Large intestine (tissue), 3 donors: Measurements from ENCODE around the gene TOP2A. TPM values are rescaled to one million over a fixed set of nuclear protein-coding genes. Genes with fewer than 3 reads are reported as not detected.

Source experiments
- DNase-seq, 2 donors: peaks; one replicate each; pipeline versions ENCODE4 v3.0.0 to v3.0.0-alpha.2; 2013
- H3K27ac ChIP-seq: one replicate; pipeline ENCODE4 v1.5.1; 2013; ENCODE audit warnings: low read length
- H3K27me3 ChIP-seq: 2 replicates; pipeline ENCODE4 v1.6.1; 2013; ENCODE audit warnings: low read length; ENCODE audit not compliant: control insufficient read depth, insufficient read depth
- H3K36me3 ChIP-seq: 2 replicates; pipeline ENCODE4 v1.6.1; 2013; ENCODE audit warnings: low read length; ENCODE audit not compliant: control insufficient read depth, insufficient read depth
- H3K4me1 ChIP-seq: one replicate; pipeline ENCODE4 v1.6.1; 2013; ENCODE audit warnings: low read length; ENCODE audit not compliant: control insufficient read depth, insufficient read depth
- H3K4me3 ChIP-seq: one replicate; pipeline ENCODE4 v1.5.1; 2013; ENCODE audit warnings: low read length
- H3K9me3 ChIP-seq: one replicate; pipeline ENCODE4 v1.6.1; 2013; ENCODE audit warnings: mild to moderate bottlenecking, low read depth, low read length, moderate library complexity; ENCODE audit not compliant: control insufficient read depth
- WGBS: methylation state at CpG from one replicate; pipeline ENCODE4 v1.1.5; 2013; ENCODE audit warnings: low lambda C conversion rate; ENCODE audit not compliant: insufficient coverage; 5-methylcytosine and 5-hydroxymethylcytosine counted together
- polyA plus RNA-seq: library from polyadenylated mRNA; unstranded; fragments of 120-200 nt; gene quantifications from one replicate; pipeline ENCODE4 v1.2.1, GENCODE V29; 2013

The TOP2A gene
- polyA plus RNA-seq, 1 donor, result 68.4 TPM

DNA sequence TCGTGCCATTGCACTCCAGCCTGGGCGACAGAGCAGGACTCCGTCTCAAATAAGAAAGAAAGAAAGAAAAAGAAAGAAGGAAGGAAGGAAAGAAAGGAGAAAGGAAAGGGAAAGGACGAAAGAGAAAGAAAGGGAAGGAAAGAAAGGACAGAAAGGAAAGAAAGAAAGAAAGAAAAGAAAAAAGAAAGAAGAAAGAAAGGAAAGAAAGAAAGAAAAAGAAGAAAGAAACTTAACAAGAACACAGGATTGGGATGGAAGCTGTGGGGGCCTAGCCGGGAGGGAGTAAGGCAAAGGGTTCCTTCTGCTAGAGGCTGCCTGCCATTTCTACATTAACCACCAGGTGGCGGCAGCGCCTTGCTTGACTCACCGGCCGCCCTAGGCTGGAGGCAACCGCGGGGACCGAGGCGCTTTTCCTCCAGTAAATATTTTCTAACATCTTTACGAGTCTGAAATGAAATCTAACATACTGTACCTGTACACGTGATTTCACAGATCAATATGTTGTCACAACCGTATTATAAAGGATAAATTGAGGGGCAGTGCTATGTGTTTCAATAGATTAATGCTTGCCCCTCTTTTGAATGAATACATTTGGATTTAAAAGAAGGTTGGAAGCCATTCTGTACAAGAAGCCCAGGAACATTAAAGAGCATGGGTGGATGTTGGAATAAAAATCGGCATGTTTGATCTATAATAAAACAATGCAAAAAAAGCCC is 59.2 kb downstream of the TOP2A start:
- Histone ChIP-seq H3K36me3 (peaks cover 35% of the 10 kb centered on the region), H3K4me1 (peaks cover 15% of the 10 kb centered on the region), H3K27me3 (peaks cover 24% of the 10 kb centered on the region), H3K27ac (no peak overlapping the region), H3K9me3 (no peaks in the 10 kb centered on the region), H3K4me3 (no peak overlapping the region)
- 65% methylated on average over 4 of the region's 17 CpGs for WGBS
- peak; percentile 74 to 77 for DNase-seq

DNA sequence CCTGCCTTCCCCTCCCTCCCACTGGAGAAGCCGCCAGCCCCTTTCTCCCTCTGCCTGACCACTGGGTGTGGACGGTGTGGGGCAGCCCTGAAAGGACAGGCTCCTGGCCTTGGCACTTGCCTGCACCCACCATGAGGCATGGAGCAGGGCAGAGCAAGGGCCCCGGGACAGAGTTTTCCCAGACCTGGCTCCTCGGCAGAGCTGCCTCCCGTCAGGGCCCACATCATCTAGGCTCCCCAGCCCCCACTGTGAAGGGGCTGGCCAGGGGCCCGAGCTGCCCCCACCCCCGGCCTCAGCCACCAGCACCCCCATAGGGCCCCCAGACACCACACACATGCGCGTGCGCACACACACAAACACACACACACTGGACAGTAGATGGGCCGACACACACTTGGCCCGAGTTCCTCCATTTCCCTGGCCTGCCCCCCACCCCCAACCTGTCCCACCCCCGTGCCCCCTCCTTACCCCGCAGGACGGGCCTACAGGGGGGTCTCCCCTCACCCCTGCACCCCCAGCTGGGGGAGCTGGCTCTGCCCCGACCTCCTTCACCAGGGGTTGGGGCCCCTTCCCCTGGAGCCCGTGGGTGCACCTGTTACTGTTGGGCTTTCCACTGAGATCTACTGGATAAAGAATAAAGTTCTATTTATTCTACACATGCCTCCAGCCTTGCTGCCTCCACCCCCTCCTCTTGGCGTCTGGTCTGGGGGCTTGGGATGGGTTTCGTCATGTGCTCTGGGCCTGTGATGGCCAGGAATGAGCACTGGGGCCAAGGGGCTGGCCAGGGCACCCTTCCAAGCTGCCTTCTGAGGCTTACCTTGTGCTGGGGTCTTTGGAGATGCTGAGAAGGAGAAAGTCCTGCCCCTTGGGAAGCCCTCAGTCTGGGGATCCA is 60.5 kb downstream of the TOP2A start:
- H3K9me3 ChIP-seq, result no peaks in the 10 kb centered on the region
- no CpG with 5 or more reads among the region's 19 CpGs for WGBS
- no peak overlapping the region for H3K27ac ChIP-seq
- peaks cover 18% of the 10 kb centered on the region for H3K27me3 ChIP-seq
- H3K36me3 ChIP-seq, result peaks cover 47% of the 10 kb centered on the region
- DNase-seq, result no peak
- peaks cover 21% of the 10 kb centered on the region for H3K4me1 ChIP-seq
- H3K4me3 ChIP-seq, result no peak overlapping the region

DNA sequence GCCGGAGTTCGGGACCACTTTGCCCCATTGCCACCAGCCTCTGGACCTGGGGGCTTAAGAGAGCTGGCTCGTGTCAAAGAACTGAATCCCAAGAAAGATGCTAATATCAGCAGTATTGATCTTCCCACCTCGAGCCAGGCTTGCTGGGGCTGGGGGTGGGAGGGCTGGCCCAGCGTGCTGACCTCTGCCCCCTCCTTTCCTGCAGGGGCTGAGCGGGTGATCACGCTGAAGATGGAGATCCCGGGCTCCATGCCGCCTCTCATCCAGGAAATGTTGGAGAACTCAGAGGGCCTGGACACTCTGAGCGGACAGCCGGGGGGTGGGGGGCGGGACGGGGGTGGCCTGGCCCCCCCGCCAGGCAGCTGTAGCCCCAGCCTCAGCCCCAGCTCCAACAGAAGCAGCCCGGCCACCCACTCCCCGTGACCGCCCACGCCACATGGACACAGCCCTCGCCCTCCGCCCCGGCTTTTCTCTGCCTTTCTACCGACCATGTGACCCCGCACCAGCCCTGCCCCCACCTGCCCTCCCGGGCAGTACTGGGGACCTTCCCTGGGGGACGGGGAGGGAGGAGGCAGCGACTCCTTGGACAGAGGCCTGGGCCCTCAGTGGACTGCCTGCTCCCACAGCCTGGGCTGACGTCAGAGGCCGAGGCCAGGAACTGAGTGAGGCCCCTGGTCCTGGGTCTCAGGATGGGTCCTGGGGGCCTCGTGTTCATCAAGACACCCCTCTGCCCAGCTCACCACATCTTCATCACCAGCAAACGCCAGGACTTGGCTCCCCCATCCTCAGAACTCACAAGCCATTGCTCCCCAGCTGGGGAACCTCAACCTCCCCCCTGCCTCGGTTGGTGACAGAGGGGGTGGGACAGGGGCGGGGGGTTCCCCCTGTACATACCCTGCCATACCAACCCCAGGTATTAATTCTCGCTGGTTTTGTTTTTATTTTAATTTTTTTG is 61.6 kb downstream of the TOP2A start:
- Histone ChIP-seq H3K27ac (no peak overlapping the region), H3K27me3 (peaks cover 8% of the 10 kb centered on the region), H3K36me3 (peaks cover 59% of the 10 kb centered on the region), H3K4me1 (peaks cover 32% of the 10 kb centered on the region), H3K4me3 (no peak overlapping the region), H3K9me3 (no peaks in the 10 kb centered on the region)
- DNase-seq, result no peak
- WGBS, result 80% methylated on average over 1 of the region's 33 CpGs

DNA sequence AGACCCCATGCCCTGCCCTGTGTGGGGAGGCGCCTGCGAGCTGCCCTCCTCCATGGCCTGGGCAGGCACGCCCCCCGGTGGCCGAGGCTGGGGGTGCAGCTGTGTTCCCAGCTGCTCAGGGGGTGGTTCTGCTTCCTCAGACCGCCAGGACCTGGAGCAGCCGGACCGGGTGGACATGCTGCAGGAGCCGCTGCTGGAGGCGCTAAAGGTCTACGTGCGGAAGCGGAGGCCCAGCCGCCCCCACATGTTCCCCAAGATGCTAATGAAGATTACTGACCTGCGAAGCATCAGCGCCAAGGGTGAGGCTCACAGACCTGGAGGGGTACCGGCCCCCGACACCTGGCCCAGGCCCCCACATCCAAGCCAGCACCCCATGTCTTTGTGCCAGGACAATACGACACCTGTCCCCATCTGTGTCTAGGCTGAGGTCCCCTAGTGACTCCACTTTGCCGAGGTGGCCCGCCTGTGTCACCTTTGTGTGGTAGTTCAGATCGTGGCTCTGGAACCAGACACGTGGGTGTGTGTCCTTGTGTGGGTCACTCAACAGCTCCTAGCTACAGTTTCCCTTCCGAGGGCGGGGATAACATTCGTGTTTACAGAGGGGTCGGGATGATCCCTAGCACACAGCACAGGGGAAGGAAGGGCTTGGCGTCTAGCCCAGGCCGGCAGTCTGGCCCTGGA is 62.4 kb downstream of the TOP2A start:
- WGBS, result no CpG with 5 or more reads among the region's 29 CpGs
- H3K27me3 ChIP-seq, result peaks cover 2% of the 10 kb centered on the region
- no peaks in the 10 kb centered on the region for H3K9me3 ChIP-seq
- peak in 1 of 2 donors; percentile 48 for DNase-seq
- H3K4me3 ChIP-seq, result no peak overlapping the region
- peaks cover 36% of the 10 kb centered on the region for H3K4me1 ChIP-seq
- no peak overlapping the region for H3K27ac ChIP-seq
- peaks cover 66% of the 10 kb centered on the region for H3K36me3 ChIP-seq

DNA sequence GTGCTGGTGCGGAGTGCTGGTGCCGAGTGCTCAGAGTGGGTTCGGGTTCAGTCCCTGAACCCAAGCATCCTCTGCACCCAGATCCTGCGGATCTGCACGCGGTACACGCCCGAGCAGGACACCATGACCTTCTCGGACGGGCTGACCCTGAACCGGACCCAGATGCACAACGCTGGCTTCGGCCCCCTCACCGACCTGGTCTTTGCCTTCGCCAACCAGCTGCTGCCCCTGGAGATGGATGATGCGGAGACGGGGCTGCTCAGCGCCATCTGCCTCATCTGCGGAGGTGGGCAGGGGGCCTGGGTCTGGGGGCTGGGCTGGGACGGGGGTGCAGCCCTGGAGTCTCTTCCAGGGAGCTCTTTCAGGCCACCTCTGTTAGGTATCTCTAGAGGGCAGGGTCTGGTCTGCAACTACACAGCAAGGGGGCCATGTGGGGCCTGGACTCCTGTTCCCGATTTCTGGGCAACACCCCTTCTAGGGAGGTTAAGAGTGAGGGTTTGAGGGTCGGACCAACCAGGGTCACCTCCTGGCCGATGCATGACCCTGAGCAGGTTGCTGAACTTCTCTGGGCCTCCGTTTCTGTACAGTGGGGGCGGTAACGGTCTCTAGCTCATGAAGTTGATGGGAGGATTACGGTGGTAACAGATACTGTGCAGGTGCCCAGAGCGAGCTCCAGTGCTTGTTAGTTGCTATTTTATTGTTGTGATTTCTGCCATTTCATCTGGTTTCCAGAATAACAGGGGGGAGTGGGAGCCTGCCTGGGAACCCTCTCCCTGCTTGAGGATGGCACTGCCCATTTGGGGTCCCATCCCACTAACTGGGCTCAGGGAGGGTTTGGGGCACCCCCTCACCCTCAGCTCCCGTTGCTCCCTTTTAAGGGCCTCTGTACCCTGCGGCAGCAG is 63.2 kb downstream of the TOP2A start:
- Histone ChIP-seq H3K36me3 (peaks cover 74% of the 10 kb centered on the region), H3K27ac (no peak overlapping the region), H3K4me3 (no peak overlapping the region), H3K9me3 (no peaks in the 10 kb centered on the region), H3K4me1 (peaks cover 44% of the 10 kb centered on the region), H3K27me3 (no peaks in the 10 kb centered on the region)
- DNase-seq, result no peak
- no CpG with 5 or more reads among the region's 30 CpGs for WGBS

DNA sequence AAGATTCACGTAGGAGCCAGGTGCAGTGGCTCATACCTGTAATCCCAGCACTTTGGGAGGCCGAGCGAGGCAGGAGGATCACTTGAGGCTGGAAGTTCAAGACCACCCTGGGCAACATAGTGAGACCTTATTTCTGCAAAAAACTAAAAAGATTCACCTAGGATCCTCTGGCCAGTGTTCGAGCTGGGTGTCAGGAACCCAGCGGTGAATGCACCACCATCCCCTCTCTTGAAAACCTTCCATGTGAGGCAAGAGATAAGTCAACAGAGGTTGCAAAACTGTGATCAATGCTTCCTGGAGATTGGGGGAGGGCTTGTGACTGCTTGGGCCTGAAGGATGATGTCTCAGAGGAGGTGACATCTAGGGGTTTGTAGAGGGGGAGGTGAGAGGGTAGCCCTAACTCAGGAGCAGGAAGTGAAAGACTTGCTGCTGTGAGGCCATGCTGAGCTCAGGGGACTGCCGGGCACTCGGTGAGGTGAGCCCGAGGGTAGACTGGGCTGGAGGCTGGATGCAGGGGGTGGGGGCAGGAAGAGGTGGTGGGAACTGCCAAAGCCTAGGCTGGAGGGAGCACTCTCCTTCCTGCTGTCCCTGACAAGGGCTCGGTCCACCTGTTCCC is 64.8 kb downstream of the TOP2A start:
- H3K9me3 ChIP-seq, result no peaks in the 10 kb centered on the region
- WGBS, result no CpG with 5 or more reads among the region's 9 CpGs
- H3K27me3 ChIP-seq, result no peaks in the 10 kb centered on the region
- peaks cover 59% of the 10 kb centered on the region for H3K4me1 ChIP-seq
- H3K4me3 ChIP-seq, result no peak overlapping the region
- peaks cover 88% of the 10 kb centered on the region for H3K36me3 ChIP-seq
- DNase-seq, result no peak
- H3K27ac ChIP-seq, result no peak overlapping the region

DNA sequence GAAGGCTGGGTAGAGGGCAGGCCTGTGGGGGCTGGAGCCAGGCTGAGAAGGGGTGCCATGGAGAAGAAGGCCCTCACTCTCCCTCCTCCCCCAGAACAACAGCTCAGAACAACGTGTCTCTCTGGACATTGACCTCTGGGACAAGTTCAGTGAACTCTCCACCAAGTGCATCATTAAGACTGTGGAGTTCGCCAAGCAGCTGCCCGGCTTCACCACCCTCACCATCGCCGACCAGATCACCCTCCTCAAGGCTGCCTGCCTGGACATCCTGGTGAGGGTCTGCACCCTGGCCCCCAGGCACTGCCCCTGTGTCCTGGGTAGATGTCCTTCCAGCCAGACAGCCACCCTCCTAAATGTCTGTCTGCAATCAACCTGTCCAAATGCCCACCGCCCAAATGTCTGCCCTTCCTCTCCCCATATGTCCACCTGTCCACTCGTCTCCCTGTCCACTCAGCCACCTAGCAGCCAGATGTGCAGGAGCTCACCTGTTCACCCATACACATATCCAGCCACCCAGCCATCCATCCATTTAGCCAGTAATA is 65.4 kb downstream of the TOP2A start:
- WGBS, result no CpG with 5 or more reads among the region's 7 CpGs
- H3K27ac ChIP-seq, result peak overlapping the region; percentile 46
- H3K4me1 ChIP-seq, result peaks cover 65% of the 10 kb centered on the region
- H3K4me3 ChIP-seq, result no peak overlapping the region
- peaks cover 90% of the 10 kb centered on the region for H3K36me3 ChIP-seq
- H3K9me3 ChIP-seq, result no peaks in the 10 kb centered on the region
- DNase-seq, result peak in 1 of 2 donors; percentile 67
- no peaks in the 10 kb centered on the region for H3K27me3 ChIP-seq

DNA sequence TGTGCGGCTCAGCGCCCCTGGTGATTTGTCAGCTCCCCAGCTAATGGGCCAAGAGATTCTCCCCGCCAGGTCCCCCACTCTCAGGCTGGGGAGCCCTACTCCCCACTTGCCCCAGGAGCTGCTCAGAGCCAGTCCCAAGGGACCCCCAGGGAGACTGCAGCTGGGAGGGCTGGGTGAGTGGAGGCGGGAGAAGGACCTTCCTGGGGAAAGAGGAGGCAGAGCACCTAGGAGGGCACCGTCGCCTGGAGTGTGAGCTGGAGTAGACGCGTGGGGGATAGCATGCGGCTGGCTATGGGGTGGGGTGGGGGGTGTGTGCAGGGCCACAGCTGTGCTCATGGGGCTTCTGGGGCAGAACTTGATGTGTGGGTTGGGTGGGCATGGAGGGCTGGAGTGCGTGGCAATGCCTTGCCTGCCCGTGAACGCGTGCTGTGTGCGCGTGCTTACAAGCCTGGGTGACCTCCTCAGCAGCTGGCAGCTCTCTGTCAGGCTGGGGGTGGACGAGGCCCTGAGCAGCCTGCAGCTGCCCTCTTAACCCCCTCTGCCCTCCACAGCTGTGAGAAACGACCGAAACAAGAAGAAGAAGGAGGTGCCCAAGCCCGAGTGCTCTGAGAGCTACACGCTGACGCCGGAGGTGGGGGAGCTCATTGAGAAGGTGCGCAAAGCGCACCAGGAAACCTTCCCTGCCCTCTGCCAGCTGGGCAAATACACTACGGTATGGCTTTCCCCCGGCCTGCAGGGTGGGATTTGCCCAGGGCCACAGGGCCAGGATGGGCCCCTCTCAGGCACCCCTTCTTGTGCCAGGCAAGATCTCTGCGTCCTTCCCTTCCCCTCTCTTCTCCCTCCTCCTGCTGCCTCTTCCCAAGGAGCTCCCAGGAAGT is 66.1 kb downstream of the TOP2A start:
- no CpG with 5 or more reads among the region's 27 CpGs for WGBS
- no peaks in the 10 kb centered on the region for H3K9me3 ChIP-seq
- no peak overlapping the region for H3K4me3 ChIP-seq
- H3K36me3 ChIP-seq, result peaks cover 86% of the 10 kb centered on the region
- peaks cover 72% of the 10 kb centered on the region for H3K4me1 ChIP-seq
- DNase-seq, result no peak
- no peaks in the 10 kb centered on the region for H3K27me3 ChIP-seq
- peak overlapping the region; percentile 46 for H3K27ac ChIP-seq
